HG02571 (cell line): ENCODE measurements around the gene PAK2.
"Not testable (repeated sequence)": the region's sequence is repeated elsewhere in the genome, so short reads cannot be mapped to it uniquely, and the experiment has no call there.

Experiments used
- ATAC-seq: cut with Tn5 transposase; IDR thresholded peaks from one replicate; pipeline ENCODE4 v1.9.1; 2021; ENCODE audit warnings: mild to moderate bottlenecking, moderate library complexity; ENCODE audit not compliant: unreplicated experiment

The PAK2 gene

DNA sequence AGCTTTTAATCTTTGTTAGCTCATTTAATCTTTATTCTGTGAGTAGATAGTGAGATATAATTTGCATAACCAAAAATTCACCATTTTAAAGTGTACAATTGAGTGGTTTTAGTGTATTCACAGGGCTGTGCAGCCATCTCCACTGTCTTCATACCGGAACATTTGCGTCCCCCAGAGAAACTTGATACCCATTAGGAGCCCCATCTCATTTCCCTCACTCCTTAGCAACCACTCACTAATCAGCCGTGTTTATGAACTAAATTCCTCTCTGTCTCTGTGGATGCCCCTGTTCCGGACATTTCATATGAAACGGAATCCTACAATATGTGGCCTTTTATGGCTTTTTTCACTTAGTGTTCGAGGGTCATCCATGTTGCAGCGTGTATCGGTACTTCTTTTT is 38.2 kb downstream of the PAK2 start:
- ATAC-seq: no peak

GRCh38 chr3:196778755-196779154 is 39.1 kb downstream of the PAK2 start:
- ATAC-seq: no peak

DNA sequence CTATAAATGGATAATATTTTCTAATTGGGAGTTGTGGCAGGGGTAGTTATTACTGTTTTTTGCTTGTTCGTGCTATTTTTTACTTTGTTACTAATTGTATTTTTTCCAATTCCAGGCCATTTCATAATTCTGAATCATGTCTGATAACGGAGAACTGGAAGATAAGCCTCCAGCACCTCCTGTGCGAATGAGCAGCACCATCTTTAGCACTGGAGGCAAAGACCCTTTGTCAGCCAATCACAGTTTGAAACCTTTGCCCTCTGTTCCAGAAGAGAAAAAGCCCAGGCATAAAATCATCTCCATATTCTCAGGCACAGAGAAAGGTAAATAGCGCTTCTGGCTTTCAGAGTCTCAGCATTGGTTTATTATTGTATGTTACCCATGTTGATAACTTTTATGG is 42.9 kb downstream of the PAK2 start:
- no peak for ATAC-seq

DNA sequence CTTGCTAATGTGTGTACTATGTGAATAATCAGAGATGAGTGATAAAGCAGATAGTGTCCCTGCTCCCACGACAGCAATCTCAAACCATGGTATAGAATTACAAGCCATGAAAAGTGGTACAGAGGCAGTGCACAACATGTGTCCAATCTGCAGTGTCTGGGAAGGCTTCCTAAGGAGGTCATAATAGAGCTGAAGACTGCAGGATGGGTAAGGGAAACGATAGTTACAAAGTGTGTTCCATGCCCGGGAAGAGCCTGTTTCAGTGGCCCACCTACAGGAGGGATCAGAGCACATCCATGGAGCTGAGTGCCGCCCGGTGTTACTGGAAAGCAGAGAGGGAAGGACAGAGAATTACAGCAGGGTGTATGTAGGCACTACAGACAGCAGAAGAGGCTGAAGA is 48.9 kb downstream of the PAK2 start:
- no peak for ATAC-seq

- no peak for ATAC-seq
Observed at GRCh38 chr3:196789885-196790359, 50.3 kb downstream of the PAK2 start.

GRCh38 chr3:196790636-196791035 is 51.0 kb downstream of the PAK2 start:
- no peak for ATAC-seq

DNA sequence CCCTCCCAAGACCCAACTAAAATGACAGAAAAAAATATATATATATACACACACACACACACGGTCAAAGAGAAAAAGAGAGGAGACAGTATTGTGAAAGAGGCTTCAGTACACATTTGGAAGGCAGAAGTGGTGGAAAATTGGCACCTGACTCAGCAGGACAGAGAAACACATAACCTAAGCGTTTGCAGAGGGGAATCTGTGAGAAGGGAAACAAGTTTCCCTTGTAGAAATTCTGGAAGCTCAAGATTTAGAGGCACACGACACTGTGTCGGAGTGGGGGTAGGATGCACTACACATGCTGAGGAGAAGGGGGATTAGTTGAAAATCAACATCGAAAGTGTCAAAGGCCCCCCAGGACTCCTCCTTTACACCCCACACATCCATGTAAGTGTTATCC is 53.1 kb downstream of the PAK2 start:
- no peak for ATAC-seq

DNA sequence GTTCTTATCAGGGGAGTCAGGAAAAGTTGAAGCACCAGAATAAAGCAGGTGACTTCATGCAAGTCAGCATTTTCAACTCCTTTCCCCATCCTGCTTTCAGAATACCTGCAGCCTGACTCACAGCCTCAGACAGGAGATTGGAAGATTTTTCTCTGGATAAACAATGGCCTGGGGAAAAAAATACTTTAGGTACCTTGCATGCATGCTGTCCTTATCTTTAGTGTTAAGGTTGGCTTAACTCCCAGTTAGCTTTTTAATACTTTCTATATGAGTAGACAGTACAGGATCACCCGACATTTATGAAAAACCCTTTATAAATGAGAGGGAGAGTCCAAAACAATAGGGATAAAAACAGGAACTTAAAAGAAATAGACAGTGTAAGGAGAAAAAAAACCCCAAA is 53.6 kb downstream of the PAK2 start:
- ATAC-seq: no peak

- no peak for ATAC-seq
Observed at GRCh38 chr3:196794467-196794866, 54.8 kb downstream of the PAK2 start.

GRCh38 chr3:196796317-196796716 is 56.7 kb downstream of the PAK2 start:
- ATAC-seq: no peak

DNA sequence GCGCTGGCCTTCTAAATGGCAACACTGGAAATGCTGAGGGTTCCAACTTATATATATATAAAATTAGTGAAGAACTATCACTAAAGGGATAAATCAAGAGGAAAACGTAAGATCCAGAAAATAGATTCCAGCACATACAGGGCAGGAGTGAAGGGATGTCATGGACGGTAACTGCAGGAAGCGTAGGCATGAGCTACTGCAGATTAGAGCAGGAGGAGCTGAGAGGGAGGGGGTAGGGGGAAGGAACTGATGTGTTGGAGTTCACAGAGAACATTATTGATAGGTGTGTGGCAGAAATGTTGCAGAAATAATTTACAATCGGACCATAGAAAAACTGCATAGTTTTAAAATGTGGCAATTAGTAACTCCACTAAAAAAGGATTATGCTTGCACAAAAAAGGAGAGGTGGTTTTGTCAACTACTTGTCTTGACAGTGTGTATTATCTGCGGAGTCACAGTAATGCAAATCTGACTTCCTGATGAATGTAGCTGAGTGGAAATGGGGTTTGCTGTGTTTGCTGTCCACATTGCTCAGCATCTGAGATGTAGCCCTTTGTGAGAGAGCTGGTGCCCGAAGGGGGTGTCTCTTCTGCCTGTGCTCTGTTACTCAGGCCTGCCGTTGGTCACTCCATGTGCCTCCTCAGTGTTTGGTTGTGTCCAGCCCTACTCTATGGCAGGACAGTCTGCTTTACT is 61.2 kb downstream of the PAK2 start:
- no peak for ATAC-seq

GRCh38 chr3:196803891-196804468 is 64.3 kb downstream of the PAK2 start:
- ATAC-seq: no peak

- no peak for ATAC-seq
Observed at GRCh38 chr3:196804773-196805172, 65.1 kb downstream of the PAK2 start.

GRCh38 chr3:196810963-196811581 is 71.4 kb downstream of the PAK2 start:
- no peak for ATAC-seq

GRCh38 chr3:196812853-196813252 is 73.2 kb downstream of the PAK2 start:
- no peak for ATAC-seq

GRCh38 chr3:196813903-196814302 is 74.2 kb downstream of the PAK2 start:
- ATAC-seq: no peak

GRCh38 chr3:196821806-196822355 is 82.2 kb downstream of the PAK2 start:
- ATAC-seq: no peak

GRCh38 chr3:196829651-196830050 is 90.0 kb downstream of the PAK2 start:
- ATAC-seq: not testable (repeated sequence)

DNA sequence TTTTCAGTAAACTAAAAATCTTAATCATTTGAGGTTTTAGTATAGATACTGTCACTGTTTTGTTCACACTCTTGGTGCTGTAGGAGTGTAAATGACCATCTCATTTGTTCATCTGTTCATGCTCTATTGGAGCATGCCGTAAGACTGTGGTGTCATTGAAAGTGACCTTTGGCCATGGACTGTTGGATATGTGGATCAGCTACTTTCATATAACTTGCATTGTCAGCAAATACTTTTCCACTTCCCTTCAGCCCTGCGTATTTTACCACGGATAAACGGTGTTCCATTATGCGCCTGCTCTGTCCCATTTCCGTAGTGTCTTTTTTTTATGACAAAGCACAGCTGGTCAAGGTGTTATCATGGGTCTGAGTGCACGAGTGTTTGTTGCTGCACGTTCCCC is 95.4 kb downstream of the PAK2 start:
- ATAC-seq: no peak

GRCh38 chr3:196836626-196837025 is 97.0 kb downstream of the PAK2 start:
- ATAC-seq: not testable (repeated sequence)

- ATAC-seq: peak; percentile 56
Observed at GRCh38 chr3:196837819-196838420, 98.3 kb downstream of the PAK2 start.

DNA sequence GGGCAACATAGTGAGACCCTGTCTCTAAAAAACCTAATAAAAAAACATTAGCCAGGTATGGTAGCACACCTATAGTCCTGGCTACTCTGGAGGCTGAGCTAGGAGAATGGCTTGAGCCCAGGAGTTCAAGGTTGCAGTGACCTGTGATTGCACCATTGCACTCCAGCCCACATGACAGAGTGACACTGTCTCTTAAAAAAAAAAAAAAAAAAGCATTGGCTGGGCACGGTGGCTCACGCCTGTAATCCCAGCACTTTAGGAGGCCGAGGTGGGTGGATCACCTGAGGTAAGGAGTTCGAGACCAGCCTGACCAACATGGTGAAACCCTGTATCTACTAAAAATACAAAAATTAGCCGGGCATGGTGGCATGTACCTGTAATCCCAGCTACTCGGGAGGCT is 99.7 kb downstream of the PAK2 start:
- not testable (repeated sequence) for ATAC-seq
